GM18526 (cell line): Measurements from ENCODE around the gene TYRP1.

Source experiments
- POLR2A ChIP-seq: IDR thresholded peaks from 3 replicates; pipeline ENCODE4 v1.6.1; 2011; ENCODE audit not compliant: insufficient read length; ENCODE audit errors: extremely low read depth

The TYRP1 gene

DNA sequence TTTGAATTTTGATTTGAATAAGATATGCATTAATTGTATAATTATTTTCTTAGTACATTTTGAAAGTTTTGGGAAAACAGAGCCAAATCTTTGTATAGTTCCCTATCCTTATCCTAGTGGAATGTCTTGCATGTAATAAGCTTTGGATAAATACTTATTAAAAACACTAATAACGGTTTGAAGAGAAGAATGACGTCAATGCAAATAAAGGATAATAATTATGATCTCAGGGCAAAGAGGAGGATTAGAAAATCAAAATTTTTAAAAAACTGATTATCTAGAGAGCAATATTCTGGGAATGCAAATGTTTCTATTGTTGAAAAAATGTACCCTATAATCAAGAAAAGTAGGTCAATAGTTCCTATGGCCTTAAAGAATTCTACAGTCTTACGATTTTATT lies 22.1 kb downstream of the TYRP1 start:
- TF ChIP-seq POLR2A: no peak

DNA sequence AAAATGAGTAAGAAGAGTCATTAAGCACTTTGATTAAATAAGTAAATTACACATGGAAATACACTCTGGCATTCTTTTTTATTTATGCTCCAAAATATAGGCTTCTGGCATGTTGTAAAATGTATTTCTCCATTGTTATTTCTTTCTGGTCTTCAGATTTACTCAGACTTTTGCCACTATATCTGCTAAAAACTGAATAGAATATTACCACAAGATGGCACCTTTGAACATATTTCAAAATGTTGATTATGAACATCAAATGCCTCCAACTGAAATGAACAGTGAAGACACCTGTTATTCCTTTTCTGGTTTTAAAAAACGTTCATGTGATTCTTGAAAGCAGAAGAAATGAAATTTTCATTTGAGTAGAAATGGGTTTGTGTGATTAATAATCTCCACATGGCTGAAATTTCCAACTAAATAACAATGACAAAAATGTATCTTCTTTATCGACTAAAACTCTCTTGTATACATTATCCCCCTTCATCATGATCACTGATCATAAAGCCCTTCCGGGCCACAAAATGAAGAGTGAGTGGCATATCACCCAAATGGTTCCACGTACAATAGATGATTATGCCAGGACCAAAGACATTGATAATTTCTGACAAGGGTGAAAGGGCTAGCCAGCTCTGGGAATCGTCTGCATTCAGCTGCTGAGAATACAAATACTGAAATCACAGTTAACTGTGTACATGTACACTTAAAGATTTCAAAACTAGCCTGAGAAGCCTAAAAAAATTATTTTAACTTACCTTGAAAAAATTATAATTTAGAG lies 23.8 kb downstream of the TYRP1 start:
- no peak for TF ChIP-seq POLR2A

DNA sequence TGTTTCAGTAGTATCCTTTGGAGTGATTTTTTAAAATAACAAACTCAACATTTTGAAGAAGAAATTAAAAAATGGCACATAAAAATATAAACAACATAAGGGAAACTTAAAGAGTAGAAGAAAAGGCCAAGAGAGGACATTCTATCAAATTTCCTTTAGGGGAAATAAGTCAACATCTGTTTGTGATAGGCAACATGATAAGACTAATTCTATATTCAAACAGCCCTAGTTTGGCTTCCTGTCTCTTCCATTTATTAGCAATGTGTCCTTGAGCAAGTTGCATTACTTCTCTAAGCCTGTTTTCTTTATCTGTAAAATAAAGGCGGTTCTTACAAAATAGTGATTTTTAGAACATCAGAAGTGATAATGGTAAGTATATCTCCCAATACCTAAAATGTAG lies 24.7 kb downstream of the TYRP1 start:
- no peak for TF ChIP-seq POLR2A

DNA sequence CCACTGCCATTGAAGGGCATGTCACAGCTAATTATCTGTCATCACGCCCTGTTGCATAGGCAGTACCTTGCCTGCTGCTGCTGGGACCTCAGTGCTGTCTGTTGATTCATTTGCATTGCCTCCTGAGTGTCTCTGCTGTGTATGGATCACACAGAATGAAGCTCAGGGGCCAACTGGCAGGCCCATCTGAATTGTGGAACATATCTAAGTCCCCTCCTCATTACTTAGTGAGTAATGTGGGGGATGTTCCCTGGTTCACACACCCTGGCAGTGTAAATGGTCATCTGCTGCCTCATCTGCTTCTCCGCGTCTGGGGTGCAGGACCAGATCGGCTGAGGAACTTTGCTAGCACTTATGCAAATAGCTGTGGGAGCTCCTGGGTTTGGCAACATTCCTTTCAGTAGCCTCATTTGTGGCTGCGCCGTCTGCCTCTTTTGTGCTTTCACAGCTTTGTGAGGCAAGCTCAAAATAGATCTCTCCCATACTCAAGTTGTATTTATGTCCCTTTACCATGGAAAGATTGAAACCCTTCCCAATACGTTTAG lies 25.4 kb downstream of the TYRP1 start:
- no peak for TF ChIP-seq POLR2A

DNA sequence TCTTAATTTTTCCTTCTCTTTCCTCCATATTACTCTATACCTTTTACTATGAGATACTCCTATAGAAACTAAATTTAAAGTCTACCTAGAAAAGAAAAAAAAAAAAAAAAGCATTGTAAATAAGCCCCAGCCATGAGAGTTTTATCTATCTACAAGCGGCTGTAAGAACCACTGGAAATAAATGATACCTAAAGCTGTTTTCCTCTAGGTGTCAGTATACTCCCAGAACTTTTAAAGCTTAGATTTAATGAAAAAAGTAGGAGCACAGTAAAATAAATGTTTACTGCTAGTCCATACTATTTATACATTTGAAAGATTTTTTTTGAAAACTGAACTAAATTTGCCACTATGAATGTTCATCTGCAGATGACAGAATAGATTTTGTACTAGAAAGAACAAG lies 26.2 kb downstream of the TYRP1 start:
- TF ChIP-seq POLR2A: no peak

DNA sequence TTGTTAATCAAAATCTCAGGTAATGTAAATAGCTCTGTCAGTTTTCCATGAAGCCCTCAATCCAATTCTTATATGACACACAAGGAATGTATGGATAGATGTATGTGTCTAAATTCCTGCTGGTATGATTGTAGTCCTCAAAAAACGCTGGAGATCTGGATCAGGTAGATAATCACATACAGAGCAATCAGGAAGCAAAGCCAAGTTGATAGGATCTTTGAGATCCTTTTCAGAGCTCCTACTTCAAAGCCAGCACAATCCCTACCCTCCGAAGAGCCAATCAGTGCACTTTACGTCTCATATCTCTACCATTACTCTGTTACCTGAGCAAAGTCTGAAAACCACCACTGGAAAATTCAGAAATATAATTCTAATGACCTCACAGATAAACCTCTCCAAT lies 27.4 kb downstream of the TYRP1 start:
- no peak for TF ChIP-seq POLR2A

DNA sequence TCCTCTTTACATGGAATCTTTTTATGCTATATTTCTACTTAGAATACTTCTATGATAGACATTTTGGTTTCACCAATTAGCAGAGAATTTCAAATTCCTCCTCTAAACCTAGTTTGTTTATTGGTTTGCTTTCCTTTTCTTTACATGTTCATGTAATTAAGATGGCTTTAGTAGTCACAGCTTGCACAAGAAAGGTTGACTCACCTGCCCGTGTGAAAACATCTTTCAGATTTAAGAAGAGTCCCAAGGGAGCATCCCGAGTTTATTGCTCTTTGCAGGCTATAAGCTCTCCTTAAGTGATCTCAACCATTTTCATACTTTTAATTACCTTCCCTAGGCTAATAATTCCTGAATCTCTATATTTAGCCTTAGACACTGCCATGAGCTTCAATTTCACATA lies 28.9 kb downstream of the TYRP1 start:
- no peak for TF ChIP-seq POLR2A

DNA sequence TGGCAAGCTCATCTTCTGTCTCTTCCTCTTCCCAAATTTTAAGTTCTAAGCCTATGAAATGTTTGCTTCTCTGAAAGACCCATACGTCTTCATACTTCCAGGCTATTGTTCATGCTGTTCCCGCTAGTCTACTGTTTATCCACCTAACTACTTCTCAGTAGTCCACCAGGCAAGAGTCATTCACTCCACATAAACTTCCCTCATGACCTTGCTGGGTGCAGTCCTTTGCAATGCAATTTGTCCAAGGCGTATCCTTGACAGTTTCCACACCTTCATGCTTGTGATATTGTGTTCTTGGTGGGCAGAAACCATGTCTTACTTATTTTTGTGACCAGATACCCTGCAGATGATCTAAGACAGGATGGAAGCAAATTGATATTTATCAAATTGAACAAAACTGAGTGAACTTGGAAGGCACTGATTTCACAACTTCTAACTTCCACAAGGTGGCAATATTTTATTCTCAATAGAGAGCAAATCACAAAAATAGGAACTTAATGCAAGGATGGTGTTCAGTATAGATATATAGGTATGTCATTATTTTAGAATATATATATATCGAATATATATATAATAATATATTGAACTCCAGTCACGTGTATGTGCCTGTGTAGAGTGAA lies 30.3 kb downstream of the TYRP1 start:
- no peak for TF ChIP-seq POLR2A

DNA sequence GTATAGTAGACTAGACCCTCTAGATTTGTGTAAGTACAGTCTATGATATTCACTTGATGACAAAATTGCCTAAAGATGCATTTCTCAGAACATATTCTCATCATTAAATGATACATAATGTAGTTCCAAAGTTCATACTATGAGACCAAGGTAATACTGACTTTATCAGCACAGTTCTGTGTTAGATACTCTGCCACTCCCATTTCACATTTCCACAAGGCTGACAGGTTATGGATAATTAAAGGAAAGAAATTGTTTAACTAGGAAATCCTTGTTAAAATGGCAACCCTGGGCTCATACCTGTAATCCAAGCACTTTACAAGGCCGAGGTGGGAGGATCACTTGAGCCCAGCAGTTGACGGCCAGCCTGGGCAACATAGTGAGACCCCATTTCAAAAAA lies 33.6 kb downstream of the TYRP1 start:
- no peak for TF ChIP-seq POLR2A

DNA sequence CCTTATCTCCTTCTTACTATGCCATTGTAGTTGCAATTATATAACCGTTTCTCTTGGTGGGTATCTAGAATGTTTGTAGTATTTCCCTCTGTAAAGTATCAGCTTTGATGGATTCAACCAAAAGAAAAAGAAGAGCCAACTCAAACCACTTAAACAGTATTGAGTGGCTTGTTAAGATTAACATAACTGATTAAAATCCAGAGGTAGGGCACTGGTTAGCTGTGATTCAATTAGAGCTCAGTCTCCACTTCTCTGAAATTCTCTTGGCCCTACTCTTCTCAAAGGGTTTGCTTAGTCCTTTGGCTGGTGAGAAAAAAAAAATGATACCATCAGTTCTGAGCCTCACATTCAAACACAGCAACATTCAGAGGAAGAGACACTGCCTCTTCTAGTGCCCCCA lies 37.0 kb downstream of the TYRP1 start:
- no peak for TF ChIP-seq POLR2A

DNA sequence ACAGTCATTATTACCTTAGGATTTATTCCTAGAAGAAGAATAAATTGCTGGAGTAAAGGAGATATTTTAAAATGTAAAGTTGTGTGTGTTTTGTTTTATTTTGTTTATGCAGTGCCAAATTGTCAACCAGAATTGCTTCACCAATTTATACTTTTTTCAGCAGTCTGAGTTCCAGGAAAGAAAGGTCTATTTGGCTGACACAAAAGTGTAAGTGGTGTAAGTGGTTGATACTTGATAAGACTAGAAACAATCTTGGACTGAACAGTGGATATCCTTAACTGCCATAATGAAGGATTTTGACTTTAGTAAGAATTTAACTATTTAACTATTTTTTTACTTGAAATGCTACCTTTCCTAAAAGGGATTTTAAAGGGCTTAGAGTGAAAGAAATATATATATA lies 37.7 kb downstream of the TYRP1 start:
- no peak for TF ChIP-seq POLR2A

DNA sequence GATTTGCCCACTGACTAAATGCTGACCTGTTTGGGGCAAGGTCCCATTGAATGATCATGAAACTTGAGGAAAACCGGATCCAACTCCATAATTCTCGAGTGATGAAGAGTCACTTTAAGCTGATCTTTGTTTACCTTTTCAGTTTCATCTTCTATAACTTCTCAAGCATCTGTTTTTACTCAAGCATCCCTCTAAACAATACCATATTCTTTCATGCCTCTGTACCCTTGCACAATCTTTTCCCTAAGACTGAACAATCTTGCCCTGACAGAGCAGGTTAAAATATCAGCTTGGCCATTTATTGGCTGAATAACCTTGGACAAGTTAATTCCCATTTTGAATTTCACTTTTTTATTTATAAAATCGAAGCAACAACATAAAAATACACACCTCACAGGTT lies 39.8 kb downstream of the TYRP1 start:
- TF ChIP-seq POLR2A: no peak

DNA sequence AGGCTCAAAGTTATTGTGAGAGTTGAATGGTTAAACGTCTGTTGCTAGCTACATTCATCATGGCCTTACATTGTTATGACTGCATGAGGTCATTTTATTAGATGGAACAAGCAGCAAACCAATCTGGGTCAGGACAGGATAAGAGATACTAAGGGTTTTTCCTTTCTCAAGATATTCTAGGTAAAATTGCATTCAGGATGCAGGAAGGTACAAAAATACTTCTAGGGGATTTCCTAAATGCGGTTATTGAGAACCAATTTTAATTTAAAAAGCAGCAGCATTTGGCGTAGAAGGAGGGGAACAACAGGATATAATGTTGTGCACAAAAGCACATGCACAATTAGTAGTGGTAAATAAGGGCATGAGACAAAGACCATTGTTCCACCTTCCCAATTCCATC lies 42.5 kb downstream of the TYRP1 start:
- TF ChIP-seq POLR2A: no peak

DNA sequence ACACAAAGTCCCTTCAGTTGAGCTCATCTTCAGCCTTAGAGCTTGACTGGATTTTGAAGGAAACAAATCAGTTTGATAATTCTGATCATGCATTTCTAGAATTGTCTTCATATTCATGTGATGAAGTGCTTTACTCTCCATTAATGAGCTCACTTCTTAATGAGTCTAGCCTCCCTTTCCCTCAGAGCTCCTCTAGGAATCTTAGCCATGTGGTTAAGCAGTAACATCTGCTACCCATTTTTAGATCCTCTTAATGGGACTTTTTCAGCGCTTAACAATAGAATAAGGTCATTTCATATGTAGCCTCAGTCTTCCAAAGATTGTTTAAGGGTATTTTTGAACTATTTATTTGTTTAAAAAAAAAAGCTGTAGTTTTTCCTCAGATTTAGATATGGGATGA lies 44.7 kb downstream of the TYRP1 start:
- no peak for TF ChIP-seq POLR2A

DNA sequence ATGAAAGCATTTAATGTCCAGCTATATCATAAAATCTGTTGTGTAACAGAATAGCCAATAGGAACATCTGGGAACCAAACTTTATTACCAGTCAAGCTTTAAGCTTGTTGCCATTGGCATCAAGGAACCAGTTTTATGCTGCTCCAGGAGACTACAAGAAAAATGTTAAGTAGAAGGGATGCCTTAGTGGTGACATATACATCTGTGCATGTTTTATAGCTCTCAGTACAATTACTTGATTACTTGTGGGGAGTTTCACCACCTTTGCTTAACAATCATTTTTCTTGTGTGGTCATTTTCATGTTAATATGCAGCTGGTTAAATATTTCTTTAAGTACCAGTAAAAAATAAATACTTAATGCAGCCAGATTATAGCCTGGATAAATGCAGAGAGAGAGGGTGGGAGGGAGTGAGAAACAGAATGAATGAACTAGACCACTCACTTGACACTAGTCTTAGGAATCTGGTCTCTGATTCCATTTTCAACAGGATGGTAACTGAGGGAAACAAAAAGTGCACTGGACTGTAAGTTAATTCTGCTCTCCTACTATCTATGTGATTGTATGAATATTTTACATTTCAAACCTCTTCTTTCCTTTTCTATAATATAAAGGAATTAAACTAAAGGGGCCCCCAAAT lies 45.9 kb downstream of the TYRP1 start:
- no peak for TF ChIP-seq POLR2A

DNA sequence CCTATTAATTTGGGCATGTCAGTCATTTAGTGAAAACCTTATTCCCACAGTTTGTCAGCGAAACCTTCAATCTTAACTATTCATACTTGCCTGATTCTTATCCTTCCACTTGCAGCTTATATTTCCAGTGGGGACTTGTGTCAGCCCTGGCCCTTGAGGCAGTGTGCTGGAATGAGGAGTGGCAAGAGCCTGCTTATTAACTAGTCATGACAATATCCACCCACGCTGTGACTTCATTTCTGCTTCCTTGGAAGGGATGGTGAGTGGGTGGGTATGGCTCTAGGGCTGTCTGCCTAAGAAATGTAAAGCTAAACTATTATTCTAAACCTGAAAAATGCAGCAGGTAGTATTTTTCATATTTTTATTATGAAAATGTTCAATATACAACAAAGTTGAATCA lies 47.7 kb downstream of the TYRP1 start:
- TF ChIP-seq POLR2A: no peak
